WERI-Rb-1 (cell line): Measurements from ENCODE around the gene SLC25A11.

Source experiments
- DNase-seq: peaks from one replicate; pipeline ENCODE4 v3.0.0-alpha.2; 2020
- H3K27ac ChIP-seq: fragments of 250-450 bp; sonication (Bioruptor Pico); 2 replicates; pipeline ENCODE4 v1.5.1; 2020; ENCODE audit warnings: mild to moderate bottlenecking, moderate library complexity
- H3K27me3 ChIP-seq: fragments of 250-450 bp; sonication (Bioruptor Pico); 2 replicates; pipeline ENCODE4 v1.5.1; 2021; ENCODE audit warnings: mild to moderate bottlenecking, low read depth, moderate library complexity; ENCODE audit not compliant: insufficient read depth, severe bottlenecking
- H3K36me3 ChIP-seq: fragments of 250-450 bp; sonication (Bioruptor Pico); 2 replicates; pipeline ENCODE4 v1.5.1; 2020; ENCODE audit warnings: mild to moderate bottlenecking, moderate library complexity
- H3K4me3 ChIP-seq: 2 replicates; pipeline ENCODE4 v1.5.1; 2011; ENCODE audit warnings: low read depth, mild to moderate bottlenecking, control low read depth, low read length
- H3K9me3 ChIP-seq: fragments of 250-450 bp; sonication (Bioruptor Pico); 2 replicates; pipeline ENCODE4 v1.5.1; 2021; ENCODE audit warnings: mild to moderate bottlenecking, moderate library complexity; ENCODE audit not compliant: severe bottlenecking
- CTCF ChIP-seq: IDR thresholded peaks from 2 replicates; pipeline ENCODE4 v1.5.1; 2011; ENCODE audit warnings: low read depth, mild to moderate bottlenecking, control low read depth, inconsistent platforms, low read length

Gene SLC25A11

GRCh38 chr17:4951486-4951885 lies 11.6 kb upstream of the SLC25A11 start:
- no peak for TF ChIP-seq CTCF
- Histone ChIP-seq H3K9me3 (no peaks in the 10 kb centered on the region), H3K36me3 (peaks cover 26% of the 10 kb centered on the region), H3K27me3 (no peaks in the 10 kb centered on the region), H3K4me3 (peak overlapping the region; percentile 62), H3K27ac (peak overlapping the region; percentile 95)
- DNase-seq, result peak; percentile 39

GRCh38 chr17:4950746-4951204 lies 10.9 kb upstream of the SLC25A11 start, which contains the start of gene ENO3:
Gene ENO3 (plus strand): TSS chr17:4951119. CDS start chr17:4951830, 711 bp downstream.
- TF ChIP-seq CTCF, result no peak

DNA sequence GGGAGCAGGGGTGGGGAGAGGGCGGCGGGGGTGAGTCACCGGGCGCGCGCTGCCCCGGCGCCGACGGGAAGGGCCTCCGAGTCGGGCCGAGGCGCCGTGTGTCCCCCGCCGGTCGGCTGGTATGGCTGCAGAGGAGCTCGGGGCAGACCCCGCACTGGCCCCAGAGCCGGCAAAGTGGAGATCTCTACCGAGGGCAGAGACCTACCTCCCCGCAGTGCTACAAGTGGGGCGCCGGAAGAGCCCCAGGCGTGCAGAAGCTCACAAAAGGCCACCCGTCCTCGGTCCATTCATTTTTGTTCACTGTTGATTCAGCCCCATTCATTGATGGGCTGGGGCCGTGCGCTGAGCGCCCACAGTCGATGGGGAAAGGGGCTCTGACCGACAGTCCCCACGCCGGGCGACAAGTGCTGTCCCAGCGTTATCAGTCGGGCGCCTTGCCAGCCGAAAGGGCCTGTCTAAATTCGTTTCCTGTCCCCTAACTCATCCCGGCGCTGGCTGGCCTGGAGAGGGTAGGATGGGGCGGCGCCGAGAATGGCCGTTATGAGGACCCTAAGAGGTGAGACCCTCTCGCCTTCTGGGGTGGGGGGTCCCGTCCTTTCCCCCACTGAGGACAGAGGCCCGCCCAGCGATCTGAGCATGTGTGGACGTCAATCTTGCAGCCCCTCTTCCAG lies 10.4 kb upstream of the SLC25A11 start:
- no peak for DNase-seq
- TF ChIP-seq CTCF, result no peak

More at GRCh38 chr17:4950746-4951204, 10.9 kb upstream of the SLC25A11 start, which contains the start of gene ENO3:
- peak within 1 kb of the TSS; percentile 95 for H3K27ac ChIP-seq
- no peaks in the 10 kb centered on the region for H3K27me3 ChIP-seq
- DNase-seq, result peak; percentile 78
- H3K4me3 ChIP-seq, result peak within 1 kb of the TSS; percentile 62
- no peaks in the 10 kb centered on the region for H3K9me3 ChIP-seq
- peaks cover 33% of the 10 kb centered on the region for H3K36me3 ChIP-seq

GRCh38 chr17:4949321-4950074 lies 9.7 kb upstream of the SLC25A11 start:
- peaks cover 40% of the 10 kb centered on the region for H3K36me3 ChIP-seq

More for the DNA sequence above, 10.4 kb upstream of the SLC25A11 start:
- Histone ChIP-seq H3K9me3 (no peaks in the 10 kb centered on the region), H3K27ac (peak overlapping the region; percentile 95), H3K27me3 (no peaks in the 10 kb centered on the region), H3K4me3 (peak overlapping the region; percentile 62), H3K36me3 (peaks cover 36% of the 10 kb centered on the region)

GRCh38 chr17:4948931-4949320 lies 9.1 kb upstream of the SLC25A11 start:
- peak overlapping the region; percentile 95 for H3K27ac ChIP-seq
- TF ChIP-seq CTCF, result no peak
- no peaks in the 10 kb centered on the region for H3K9me3 ChIP-seq
- peak; percentile 86 for DNase-seq
- H3K4me3 ChIP-seq, result peak overlapping the region; percentile 96
- peaks cover 43% of the 10 kb centered on the region for H3K36me3 ChIP-seq
- no peaks in the 10 kb centered on the region for H3K27me3 ChIP-seq

More at GRCh38 chr17:4949321-4950074, 9.7 kb upstream of the SLC25A11 start:
- Histone ChIP-seq H3K27ac (peak overlapping the region; percentile 95), H3K27me3 (no peaks in the 10 kb centered on the region), H3K4me3 (peak overlapping the region; percentile 96), H3K9me3 (no peaks in the 10 kb centered on the region)
- TF ChIP-seq CTCF, result no peak
- DNase-seq, result peak; percentile 82
